Activated gamma-delta T cell treated with Interleukin-2 at 50 U/mL for 16 hours (primary cell): ENCODE results near the gene KCMF1.

Experiments used
- DNase-seq: peaks from one replicate; pipeline ENCODE4 v3.0.0-alpha.2; 2020

Gene KCMF1

GRCh38 chr2:84956334-84957297, 14.3 kb upstream of the KCMF1 start:
- no peak for DNase-seq

- no peak for DNase-seq
Measured at GRCh38 chr2:84957771-84958134, 13.2 kb upstream of the KCMF1 start.

GRCh38 chr2:84958135-84959059, 12.6 kb upstream of the KCMF1 start:
- no peak for DNase-seq

DNA sequence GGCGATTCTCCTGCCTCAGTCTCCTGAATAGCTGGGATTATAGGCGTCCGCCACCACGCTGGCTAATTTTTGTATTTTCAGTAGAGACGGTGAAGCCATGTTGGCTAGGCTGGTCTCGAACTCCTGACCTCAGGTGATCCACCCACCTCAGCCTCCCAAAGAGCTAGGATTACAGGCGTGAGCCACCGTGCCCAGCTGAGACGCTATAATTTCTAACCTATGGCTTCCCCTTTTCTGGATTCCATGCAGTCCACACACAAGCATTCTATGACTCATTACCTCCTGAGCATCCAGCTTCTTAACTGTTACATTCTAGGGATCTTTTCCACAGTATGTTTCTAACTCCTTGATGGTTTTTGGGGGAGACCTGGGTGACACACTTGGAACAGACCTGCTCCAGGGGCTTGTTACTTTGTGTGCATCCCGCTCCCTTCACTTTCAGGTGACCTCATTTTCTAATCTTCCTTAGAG, 11.8 kb upstream of the KCMF1 start:
- no peak for DNase-seq

GRCh38 chr2:84959566-84960506, 11.1 kb upstream of the KCMF1 start:
- DNase-seq: no peak

GRCh38 chr2:84962917-84963316, 8.0 kb upstream of the KCMF1 start:
- DNase-seq: no peak

GRCh38 chr2:84963323-84963691, 7.7 kb upstream of the KCMF1 start:
- no peak for DNase-seq

DNA sequence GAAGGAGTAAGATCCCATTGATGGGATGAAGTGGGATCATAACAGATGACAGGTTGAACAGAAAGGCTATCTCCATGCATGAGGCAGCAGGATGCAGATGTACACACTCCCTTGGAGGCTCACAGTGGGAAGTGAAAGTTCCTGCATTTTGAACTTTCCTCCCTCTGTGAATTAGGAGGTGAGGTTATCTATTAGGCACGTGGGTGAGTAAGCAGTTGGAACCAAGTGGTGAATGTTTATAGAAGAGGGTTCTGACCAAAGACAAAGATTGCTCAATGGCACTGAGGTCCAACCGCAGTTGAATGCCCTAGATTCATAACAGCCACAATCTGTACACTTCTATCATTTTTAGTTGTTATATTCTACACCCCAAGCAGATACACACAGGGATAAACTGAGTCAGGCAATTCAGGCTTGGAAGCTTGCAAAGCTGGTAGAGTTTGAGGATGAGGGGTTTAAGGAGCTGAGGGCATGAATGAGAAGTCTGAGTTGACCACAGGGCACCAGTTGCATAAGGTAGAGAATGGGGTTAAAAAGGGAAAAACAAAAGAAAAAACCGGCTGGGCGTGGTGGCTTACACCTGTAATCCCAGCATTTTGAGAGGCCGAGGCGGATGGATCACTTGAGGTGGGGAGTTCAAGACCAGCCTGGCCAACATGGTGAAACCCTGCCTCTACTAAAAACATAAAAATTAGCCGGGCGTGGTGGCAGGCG, 7.1 kb upstream of the KCMF1 start:
- DNase-seq: no peak

DNA sequence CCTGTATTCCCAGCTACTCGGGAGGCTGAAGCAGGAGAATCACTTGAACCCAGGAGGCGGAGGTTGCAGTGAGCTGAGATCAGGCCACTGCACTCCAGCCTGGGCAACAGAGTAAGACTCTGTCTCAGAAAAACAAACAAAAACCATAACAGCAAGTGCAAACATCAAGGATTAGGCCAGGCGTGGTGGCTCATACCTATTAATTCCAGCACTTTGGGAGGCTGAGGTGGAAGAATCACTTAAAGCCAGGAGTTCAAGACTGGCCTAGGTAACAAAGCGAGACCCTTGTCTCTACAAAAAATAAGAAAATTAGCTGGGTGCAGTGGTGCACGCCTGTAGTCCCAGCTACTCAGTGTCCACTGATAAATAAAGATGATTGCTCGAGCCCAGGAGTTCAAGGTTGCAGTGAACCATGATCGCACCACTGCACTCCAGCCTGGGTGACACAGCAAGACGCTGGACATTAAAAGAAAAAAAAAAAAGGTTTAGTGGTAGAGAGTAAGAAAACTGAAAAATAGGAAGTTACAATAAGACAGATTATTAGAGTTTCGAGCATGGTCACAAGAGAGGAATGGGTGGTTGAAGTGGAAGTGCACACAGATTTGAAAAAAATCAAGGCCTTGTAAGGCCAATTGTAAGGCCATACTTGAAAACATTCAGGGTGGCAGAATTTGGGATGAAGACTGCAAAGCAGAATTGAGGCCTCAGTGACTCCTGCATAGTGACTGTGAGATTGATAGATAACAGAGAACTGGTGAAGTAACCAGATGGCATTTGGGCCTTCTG, 6.4 kb upstream of the KCMF1 start:
- DNase-seq: no peak

DNA sequence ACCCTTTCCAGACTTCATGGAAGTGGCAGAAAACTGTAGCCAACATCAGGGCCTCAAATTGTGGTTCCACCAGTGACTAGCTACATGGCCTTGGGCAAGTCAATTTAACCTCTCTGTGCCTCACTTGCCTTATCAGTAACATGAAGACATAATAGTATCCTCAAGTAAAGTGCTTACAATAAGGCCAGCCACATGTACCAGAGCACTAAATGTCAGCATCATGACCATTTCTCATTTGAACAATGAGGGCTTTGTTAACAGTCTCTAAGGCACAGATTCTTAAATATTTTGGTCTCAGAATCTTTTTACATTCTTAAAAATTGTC, 5.8 kb upstream of the KCMF1 start:
- DNase-seq: no peak

GRCh38 chr2:84965827-84966226, 5.1 kb upstream of the KCMF1 start:
- DNase-seq: no peak

DNA sequence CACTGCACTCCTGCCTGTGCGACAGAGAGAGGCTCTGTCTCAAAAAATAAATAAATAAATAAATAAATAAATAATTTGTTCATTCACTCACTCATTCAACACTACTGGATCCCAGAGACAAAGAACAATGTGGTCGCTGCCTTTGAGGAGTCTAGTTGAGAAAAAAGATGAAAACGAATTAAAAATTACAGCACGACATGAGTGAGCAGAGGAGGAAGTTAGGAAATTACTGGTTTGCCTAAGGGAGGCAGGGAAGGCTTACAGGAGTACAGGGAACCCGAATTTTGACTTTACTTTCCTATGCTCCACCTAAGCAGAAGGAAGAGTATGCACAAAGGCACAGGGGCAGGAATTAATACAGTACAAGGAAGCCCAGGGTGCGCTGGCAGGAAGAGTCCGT, 4.2 kb upstream of the KCMF1 start:
- no peak for DNase-seq

DNA sequence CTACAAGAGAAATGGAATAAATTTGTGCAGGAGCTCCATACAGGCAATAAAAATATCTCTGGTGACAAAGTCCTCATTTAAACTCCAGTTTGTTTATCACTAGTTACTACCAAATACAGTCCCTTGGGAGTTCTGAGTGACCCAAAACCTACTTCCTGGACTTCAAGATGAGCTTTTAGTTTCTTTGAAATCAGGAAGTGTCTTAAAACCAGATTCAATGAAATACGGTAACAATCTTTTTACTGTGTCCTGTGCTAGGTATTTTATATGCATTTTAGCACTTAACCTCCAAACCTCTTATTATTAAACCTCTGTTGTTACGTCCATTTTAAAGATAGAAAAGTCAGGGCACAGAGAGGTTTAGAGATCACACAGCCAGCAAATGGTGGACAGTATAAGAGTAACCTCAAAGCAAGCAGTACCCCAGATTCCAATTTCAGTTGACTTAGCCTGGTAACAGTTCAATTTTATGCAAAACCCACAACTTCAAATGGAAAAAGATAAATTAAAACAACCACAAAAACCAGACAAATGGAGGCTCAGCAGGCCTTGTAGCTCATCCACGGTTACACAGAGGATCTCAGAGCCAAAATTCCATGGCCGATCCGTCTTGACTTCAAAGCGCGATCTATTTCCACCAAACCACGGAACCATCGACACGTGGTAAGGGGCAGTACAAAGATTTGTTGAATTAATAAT, 1.3 kb upstream of the KCMF1 start:
- DNase-seq: peak; percentile 10

GRCh38 chr2:84970210-84970867, 622 bp upstream of the KCMF1 start:
- peak; percentile 47 for DNase-seq

- DNase-seq: peak; percentile 62
Measured at GRCh38 chr2:84971510-84972206, 697 bp downstream of the KCMF1 start.

GRCh38 chr2:84972207-84972783, 1.3 kb downstream of the KCMF1 start:
- DNase-seq: no peak

- DNase-seq: no peak
Measured at GRCh38 chr2:84972932-84973331, 2.0 kb downstream of the KCMF1 start.

GRCh38 chr2:84980263-84980983, 9.5 kb downstream of the KCMF1 start:
- DNase-seq: no peak
